ENCODE measurements around the gene NMU.
"Not testable (repeated sequence)": the region's sequence is repeated elsewhere in the genome, so short reads cannot be mapped to it uniquely, and the experiment has no call there.

Gene NMU

DNA sequence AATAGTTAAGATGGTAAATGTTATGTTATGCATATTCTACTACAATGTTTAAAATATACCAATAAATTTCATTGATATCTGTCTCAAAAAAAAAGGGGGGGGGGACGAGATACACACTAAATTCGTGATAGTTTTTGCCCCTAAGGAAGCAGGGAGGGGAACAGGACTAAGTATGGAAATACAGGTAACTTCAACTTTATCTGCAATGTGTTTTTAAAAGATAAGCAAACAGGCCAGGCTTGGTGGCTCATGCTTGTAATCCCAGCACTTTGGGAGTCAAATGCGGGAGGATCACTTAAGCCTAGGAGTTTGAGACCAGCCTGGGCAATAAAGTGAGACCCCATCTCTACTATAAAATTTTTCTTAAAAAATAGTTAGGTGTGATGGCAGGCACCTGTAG, 76.0 kb downstream of the NMU start:
- no peak for DNase-seq (ENCODE audit: low spot score)

DNA sequence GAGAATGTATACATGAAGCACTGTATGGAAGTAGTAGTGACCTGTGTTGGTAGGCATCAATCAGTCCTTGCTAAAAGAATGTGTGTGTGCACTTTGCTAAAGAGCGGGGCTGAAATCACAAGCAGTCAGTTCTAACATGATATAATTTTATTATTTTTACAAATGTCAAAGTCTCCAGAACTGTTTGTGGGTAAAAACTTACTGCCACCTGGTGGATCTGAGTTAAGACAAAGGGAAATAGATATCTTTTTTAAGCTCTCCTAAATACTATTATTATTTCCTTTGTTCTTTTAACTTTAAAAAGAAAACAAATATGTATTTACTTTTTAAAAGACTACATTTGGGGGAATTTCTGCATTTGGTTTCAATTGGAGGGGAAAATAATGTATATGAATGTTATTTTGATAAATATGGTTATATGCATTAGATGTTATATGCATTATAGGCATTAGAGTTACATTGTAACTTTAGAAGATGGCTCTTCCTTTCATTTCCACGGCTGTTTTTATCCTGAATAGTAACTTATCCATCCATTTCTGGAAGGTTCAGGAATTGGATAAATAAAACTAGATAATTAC, 81.6 kb downstream of the NMU start:
- DNase-seq (ENCODE audit: low spot score), result peak; percentile 22

DNA sequence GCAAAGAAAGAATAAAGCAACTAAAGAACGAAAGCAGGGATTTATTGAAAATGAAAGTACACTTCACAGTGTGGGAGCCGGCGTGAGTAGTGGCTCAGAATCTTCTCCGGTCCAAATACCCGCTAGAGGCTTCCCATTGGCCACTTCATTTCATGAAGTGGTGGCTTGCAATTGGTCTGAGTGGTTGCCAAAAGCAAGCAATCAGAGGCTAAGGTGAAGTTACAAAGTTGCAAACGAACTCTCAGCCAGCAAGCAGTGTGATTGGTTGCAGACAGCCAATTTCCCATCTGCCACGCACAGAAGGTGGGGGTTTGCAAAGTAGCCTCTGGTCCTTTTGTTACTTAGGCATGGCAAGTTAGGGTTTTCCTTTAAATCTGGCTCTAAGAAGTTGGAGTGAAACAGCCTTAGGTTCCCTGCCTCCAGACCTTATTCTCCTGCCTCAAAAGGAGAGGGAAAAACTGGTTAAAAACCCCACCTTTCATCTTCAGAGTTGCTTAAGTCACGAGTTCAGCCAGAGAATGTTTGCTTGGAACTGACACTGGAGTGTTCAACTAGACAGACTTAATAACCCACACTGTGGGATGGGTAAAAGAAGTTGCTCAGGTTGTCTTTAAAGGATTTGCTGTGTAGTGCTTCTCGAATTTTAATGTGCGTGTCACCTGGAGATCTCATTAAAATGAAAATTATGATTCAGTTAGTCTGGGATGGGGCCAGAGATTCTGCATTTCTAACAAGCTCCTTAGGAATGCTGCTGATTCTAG, 82.5 kb downstream of the NMU start:
- DNase-seq (ENCODE audit: low spot score), result no peak

DNA sequence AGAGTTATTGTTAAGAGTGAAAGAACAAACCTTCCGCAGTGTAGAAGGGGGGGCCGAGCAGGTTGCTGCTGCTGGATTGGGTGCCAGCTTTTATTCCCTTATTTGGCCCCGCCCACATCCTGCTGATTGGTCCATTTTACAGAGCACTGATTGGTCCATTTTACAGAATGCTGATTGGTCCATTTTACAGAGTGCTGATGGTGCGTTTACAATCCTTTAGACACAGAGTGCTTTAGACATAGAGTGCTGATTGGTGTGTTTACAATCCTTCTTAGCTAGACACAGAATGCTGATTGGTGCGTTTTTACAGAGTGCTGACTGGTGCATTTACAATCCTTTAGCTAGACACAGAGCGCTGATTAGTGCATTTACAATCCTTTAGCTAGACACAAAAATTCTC, 84.1 kb downstream of the NMU start:
- DNase-seq (ENCODE audit: low spot score), result not testable (repeated sequence)

DNA sequence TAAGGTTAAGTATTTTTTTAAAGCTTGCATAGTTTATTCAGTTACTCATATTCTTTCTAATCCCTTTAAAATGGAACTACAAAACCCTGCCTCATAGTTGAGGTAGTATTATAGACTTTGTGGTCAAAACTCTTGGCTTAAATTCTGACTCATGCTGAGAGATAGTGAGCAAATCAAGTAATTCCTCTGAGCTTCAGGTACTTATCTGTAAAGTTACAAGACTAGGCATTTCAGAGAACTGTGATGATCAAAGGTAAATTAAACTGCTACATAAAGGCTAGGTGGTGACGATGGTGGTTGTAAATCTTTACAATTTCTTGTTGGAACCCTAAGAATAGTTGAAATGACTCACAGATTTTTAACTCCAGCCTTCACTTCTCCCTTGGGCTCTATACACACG, 86.2 kb downstream of the NMU start:
- peak; percentile 80 for DNase-seq (ENCODE audit: low spot score)

DNA sequence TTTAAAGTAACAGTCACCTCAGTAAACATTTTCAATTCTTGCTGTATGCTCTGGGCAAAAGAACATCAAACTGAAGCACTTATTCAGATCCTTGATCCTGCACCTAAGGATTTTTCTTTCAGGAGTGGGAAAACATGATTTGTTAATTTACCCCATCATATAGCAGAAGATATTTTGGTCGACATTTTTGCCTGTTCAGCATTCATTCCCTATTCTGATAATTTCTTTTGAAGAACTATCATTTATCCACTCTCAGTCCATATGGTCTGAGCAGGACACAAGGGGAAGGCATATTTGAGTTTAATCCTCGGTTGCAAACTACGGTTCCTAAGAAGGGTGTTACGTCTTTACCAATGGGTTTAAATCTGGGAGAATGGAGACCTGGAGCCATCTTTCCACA, 88.2 kb downstream of the NMU start:
- DNase-seq (ENCODE audit: low spot score), result no peak

DNA sequence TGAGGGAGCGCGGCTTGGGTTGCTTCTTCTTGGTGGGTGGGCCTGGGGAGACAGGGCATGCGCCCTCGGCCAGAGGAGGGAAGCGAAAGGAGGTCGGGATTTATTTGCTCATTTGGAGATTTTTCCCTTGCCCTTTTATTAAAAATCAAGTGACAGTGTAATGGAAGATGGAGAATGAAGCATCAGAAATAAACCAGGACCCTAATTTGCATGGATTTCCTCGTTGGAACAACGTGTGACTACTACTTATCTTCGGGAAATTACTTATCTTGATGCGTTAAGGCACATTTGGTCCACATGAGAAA, 88.7 kb downstream of the NMU start:
- DNase-seq (ENCODE audit: low spot score), result no peak

DNA sequence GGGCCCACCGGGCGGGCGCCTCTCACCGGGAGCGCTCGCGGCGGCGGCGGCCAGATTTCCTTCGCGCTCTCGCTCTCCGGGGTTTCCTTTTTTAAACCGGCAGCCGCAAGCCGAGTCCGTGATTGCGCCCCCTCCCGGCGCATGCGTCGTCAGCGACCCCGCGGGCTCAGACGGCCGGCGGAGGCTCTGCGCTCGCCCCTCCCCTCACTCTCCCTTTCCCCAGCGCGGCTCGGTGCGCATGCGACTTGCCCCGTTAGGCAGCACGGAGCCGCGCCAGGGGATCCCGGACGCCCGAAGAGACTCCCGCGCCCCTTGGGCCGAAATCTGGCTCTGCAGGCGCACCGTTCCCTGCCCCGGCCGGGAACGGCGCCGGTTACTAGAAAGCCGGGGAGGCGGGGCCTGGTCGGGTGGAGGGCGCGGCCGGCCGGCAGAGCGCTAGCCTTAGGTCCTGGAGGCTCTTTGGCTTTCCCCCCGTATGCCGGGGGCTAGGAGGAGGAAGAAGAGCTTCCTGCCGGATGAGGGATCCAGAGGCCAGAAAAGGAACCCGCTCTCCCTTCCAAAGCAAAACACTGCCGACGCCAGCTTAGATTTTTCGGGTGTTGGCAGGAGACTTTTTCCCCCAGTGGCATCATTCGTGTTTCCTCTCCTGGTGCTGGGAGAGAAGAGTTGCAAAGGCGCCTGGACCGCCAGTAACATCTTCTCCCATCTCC, 89.2 kb downstream of the NMU start, which contains the start of gene CLOCK:
CLOCK (minus strand) TSS at position 154 of the 710 bp plus-strand sequence. CDS start 64,124 bp downstream, outside the sequence.
- DNase-seq (ENCODE audit: low spot score), result peak; percentile 85

DNA sequence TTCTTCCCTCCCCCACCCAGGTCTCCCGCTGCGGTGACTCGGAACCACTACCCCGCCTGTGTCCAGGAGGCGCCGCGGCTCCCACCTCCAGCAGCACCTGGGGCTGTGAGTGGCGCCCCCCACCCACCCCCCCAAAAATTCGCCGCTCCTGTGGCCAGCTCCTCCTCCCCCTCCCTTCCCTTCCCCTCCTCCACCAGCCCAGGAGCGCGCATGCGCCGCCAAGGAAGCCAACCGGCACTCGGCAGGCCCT, 89.7 kb downstream of the NMU start:
- no peak for DNase-seq (ENCODE audit: low spot score)

DNA sequence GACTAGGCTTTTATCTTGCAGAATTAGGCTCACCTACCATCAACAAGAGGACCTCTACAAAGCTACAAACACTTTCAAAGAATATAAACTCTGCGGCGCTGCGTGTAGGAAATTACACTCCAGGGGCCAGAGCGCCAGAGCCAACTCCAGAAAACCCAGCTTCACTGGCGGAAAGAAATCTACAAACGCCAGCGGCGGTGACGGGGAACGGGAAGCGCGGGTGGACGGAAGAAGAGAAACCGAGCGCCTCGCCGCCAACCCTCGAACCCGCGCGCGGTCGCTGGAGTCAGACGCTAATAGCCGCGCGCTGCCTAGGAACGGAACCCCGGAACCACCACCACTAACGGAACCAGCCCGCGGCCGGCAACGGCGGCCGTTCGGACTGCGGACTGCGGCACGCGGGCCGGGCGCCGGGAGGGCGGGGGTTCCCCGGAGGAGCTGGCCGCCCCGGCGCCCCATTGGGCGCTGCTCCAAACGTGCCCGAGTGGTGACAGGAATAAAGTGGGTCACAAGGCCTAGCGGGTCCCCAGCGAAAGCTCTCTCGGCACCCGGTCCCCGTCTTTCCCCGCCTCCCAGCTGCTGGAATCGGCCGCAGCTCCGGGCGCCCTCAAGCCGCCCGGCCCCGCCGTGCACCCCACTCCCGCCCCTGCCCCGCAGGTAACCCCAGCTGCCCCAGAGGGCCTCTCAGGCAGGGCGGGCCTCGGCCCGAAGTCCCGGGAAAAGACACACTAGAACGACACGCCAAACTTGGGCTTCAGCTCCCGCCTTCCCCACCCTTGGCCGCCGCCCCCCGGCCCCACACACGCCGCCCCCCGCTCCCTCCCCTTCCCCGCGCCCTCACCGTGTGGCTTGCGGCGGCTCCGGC, 90.2 kb downstream of the NMU start:
- peak; percentile 76 for DNase-seq (ENCODE audit: low spot score)
